GM12865 (cell line): ENCODE measurements around the gene MRPL22.
"Not testable (repeated sequence)": the region's sequence is repeated elsewhere in the genome, so short reads cannot be mapped to it uniquely, and the experiment has no call there.

Source experiments
- DNase-seq: peaks from one replicate; pipeline ENCODE4 v3.0.0; 2010; ENCODE audit warnings: low read depth
- H3K4me3 ChIP-seq: 2 replicates; pipeline ENCODE4 v1.5.1; 2011; ENCODE audit warnings: mild to moderate bottlenecking, low read depth, low read length, control low read depth
- TF ChIP-seq, protein P1 (sequence below): IDR thresholded peaks from 2 replicates; pipeline ENCODE4 v1.5.1; 2011; ENCODE audit warnings: low read length, control low read depth, low read depth, inconsistent platforms; ENCODE audit not compliant: insufficient read depth; ENCODE audit errors: missing control alignments

MRPL22 gene

GRCh38 chr5:154971501-154971900 is 30.6 kb downstream of the MRPL22 start:
- TF ChIP-seq, protein P1, sequence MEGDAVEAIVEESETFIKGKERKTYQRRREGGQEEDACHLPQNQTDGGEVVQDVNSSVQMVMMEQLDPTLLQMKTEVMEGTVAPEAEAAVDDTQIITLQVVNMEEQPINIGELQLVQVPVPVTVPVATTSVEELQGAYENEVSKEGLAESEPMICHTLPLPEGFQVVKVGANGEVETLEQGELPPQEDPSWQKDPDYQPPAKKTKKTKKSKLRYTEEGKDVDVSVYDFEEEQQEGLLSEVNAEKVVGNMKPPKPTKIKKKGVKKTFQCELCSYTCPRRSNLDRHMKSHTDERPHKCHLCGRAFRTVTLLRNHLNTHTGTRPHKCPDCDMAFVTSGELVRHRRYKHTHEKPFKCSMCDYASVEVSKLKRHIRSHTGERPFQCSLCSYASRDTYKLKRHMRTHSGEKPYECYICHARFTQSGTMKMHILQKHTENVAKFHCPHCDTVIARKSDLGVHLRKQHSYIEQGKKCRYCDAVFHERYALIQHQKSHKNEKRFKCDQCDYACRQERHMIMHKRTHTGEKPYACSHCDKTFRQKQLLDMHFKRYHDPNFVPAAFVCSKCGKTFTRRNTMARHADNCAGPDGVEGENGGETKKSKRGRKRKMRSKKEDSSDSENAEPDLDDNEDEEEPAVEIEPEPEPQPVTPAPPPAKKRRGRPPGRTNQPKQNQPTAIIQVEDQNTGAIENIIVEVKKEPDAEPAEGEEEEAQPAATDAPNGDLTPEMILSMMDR = no peak
- DNase-seq = no peak
- no peak overlapping the region for H3K4me3 ChIP-seq

GRCh38 chr5:154972476-154973080 is 31.7 kb downstream of the MRPL22 start:
- TF ChIP-seq, protein P1 = peak; percentile 46
- DNase-seq = peak; percentile 30
- H3K4me3 ChIP-seq = no peak overlapping the region

DNA sequence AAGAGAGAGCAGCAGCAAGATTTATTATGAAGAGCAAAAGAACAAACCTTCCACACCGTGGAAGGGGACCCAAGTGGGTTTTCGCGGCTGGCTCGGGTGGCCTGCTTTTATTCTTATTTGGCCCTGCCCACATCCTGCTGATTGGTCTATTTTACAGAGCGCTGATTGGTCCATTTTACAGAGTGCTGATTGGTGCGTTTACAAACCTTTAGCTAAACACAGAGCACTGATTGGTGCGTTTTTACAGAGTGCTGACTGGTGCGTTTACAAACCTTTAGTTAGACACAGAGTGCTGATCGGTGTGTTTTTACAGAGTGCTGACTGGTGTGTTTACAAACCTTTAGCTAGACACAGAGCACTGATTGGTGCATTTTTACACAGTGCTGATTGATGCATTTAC is 35.2 kb downstream of the MRPL22 start:
- DNase-seq, H3K4me3 ChIP-seq: not testable (repeated sequence)

- TF ChIP-seq, protein P1 = no peak
- peak; percentile 10 for DNase-seq
- no peak overlapping the region for H3K4me3 ChIP-seq
Observed at GRCh38 chr5:154977409-154977808, 36.5 kb downstream of the MRPL22 start.

DNA sequence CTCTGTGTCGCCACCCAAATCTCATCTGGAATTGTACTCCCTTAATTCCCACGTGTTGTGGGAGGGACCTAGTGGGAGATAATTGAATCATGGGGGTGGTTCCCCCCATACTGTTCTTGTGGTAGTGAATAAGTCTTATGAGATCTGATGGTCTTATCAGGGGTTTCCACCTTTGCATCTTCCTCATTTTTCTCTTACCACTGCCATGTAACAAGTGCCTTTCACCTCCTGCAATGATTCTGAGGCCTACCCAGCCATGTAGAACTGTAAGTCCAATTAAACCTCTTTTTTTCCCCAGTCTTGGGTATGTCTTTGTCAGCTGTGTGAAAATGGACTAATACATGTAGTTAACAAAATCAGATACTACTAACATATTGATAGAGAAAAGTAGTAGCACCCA is 37.4 kb downstream of the MRPL22 start:
- DNase-seq, H3K4me3 ChIP-seq: not testable (repeated sequence)

DNA sequence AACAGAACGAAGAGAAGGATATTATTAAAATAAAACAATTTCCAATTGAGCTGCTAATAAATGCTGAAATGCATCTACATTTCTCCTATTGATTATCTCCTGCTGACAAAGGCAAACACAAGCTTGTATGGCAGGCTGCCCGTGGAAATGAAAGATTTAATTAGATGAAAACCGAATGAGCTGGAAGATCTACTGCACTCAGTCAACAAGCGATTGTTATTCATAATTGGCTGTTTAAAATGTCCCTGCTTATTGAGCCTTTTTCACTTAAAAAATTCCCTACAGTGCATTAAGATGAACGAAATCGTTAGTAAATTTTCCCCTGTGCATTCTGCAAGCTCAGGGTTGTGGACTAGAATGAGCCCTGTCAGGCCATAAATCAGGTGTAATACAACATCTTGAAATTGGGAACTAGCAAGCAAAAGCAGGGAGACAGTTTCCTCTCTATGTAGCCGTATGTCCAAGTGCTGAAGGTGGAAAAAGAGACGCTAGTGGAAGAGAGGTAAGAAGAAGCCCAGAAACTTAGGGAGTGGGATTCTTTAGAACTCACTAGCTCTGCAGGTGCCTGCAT is 44.2 kb downstream of the MRPL22 start:
- TF ChIP-seq, protein P1 = no peak
- H3K4me3 ChIP-seq = no peak overlapping the region
- DNase-seq = no peak

DNA sequence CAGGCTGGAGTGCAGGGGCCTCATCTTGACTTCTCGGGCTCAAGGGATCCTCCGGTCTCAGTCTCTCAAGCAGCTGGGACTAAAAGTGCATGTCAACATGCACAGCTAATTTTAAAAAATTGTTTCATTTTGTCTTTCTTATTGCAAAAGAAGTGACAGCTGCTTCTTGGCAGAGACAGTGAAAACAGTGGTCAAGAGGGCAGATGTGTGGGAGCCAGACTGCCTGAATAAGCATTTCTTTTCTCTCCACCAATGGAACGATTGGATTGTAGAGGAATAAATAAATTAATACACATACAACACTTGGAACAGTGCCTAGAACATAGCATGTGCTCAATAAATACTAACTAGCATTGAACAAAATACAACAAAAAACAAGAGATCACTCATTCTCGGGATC is 45.3 kb downstream of the MRPL22 start:
- H3K4me3 ChIP-seq = no peak overlapping the region
- TF ChIP-seq, protein P1 = no peak
- DNase-seq = no peak

- no peak for DNase-seq
- H3K4me3 ChIP-seq = no peak overlapping the region
- TF ChIP-seq, protein P1 = no peak
Observed at GRCh38 chr5:154989626-154990025, 48.8 kb downstream of the MRPL22 start.
